GM10266 (cell line): ENCODE results near the gene ZFY.
A peak's percentile ranks its signal among the peaks of the same experiment; 100 is the strongest.

ENCODE experiments used
- DNase-seq: peaks from one replicate; pipeline ENCODE4 v3.0.0; 2012; ENCODE audit errors: extremely low spot score
- TF ChIP-seq, protein P1 (sequence below): IDR thresholded peaks from 2 replicates; pipeline ENCODE4 v1.5.1; 2012; ENCODE audit warnings: mild to moderate bottlenecking, low read depth; ENCODE audit not compliant: control insufficient read depth, insufficient read depth; ENCODE audit errors: missing control alignments

ZFY gene

DNA sequence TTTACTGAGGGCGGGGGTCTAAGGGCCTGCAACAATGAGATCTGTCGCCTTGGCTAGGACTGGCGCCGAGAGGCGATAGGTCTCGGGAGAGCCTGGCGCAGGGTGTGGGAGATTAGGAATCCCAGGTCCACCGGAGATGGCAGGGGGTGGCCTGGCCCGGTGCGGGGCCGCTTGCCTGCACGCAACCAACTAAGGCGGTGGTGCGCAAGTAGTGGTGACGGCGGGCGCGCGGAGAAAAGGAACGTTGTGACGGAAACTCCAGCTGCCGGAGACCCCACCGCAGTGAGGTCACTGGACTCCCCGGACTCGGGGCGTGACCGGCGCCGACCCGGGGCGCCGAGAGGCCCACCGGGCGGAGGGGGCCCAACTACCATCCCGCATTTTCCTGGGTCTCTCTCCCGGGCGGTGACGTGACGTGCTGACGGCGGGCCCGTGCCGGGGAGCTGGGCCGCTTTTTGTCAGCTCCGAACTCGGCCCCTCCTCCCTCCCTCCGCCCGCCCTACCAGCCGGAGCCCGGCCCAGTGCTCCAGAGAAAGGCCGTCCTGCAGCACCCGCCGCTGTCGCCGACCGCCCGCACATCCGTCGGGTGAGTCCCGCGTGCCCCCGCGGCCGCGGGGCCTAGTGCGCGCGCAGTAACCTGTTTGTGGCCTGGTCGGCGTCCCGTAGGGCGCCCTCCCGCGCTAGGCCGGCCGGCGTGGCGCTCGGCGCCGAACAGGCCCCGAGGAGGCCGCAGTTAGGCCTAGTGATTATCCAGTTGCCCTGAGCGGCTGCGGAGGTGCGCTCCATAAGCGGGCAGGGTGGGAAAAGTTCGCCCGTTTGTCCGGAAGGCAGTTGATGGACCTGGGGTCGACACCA lies at the start of gene ZFY:
Gene ZFY (plus strand): TSS at position 521 of the 855 bp plus-strand sequence. CDS start 18,556 bp downstream, outside the sequence.
- TF ChIP-seq, protein P1, sequence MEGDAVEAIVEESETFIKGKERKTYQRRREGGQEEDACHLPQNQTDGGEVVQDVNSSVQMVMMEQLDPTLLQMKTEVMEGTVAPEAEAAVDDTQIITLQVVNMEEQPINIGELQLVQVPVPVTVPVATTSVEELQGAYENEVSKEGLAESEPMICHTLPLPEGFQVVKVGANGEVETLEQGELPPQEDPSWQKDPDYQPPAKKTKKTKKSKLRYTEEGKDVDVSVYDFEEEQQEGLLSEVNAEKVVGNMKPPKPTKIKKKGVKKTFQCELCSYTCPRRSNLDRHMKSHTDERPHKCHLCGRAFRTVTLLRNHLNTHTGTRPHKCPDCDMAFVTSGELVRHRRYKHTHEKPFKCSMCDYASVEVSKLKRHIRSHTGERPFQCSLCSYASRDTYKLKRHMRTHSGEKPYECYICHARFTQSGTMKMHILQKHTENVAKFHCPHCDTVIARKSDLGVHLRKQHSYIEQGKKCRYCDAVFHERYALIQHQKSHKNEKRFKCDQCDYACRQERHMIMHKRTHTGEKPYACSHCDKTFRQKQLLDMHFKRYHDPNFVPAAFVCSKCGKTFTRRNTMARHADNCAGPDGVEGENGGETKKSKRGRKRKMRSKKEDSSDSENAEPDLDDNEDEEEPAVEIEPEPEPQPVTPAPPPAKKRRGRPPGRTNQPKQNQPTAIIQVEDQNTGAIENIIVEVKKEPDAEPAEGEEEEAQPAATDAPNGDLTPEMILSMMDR = no peak
- DNase-seq = peak; percentile 20

DNA sequence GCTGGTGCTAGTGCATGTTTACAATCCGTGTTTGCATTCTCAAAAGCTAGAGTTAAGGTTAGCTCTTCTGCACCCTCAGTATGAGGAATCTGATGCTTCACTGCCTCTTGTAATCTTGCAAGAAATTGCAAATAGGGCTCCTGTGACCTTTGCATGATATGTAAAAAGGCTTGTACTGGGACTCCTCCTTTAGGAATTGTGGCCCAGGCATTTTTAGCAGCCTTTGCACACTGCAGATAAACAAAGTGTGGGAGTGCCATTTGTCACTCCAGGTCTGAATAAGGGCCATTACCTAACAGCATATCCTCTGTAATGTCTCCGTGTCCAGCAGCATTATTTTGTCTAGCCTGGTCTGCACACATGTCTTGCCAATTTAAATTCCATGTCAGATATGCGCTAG lies 49.3 kb upstream of the ZFY start:
- DNase-seq = no peak
- TF ChIP-seq, protein P1 = no peak

DNA sequence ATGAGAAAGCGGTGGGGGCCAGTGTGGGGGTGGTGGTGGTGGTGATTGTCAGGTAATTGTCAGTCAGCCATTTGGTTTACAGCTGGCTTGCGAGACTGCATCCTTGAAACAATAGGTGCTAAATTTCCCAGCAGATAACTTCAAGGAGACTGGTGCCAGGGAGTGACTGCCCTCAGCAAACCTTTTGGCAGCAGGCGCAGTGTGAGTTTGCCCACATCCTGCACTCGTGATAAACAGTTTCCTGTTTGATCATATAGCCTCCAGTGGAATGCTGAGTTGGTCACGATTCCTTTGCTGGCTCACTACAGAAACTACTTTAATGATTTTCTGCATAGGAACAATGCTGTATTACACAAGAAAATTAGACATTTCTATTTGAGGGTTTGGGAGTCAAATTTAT lies 47.8 kb upstream of the ZFY start:
- TF ChIP-seq, protein P1 = no peak
- DNase-seq = no peak

DNA sequence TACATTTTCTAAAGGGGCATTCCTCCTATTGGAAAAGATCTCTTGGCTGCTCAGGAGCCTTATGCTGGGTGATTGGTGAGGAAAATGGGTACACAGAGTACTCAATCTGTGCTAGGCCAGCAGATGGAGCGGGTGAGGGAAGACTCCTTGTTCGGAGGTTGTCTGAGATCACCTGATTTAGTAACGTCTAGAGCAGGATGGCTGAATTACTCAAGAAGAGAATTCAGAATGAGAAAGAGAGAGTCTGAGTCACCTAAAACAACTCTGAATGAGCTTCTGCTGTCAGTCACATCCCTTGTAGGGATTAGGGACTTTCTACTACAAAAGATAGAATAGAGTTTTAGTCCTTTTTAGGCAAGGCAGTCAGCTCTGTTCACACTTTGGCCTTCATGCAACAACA lies 47.2 kb upstream of the ZFY start:
- peak; percentile 19 for DNase-seq
- TF ChIP-seq, protein P1 = peak; percentile 15

DNA sequence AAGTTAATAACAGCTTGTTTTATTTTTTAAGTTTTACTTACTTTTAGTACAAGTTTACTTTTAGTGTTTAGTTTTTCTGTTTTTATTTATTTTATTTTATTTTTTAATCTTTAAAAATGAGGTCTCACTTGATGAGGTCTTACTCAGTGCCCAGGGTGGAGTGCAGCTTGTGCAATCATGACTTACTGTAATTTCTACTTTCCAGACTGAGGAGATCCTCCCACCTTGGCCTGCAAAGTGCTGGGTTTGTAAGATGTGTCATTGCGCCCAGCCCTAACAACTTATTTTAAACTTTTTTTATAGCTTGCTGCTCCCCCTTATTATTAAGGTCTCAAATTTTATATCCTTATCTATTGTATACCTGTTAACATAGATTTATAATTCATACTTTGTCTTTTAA lies 41.7 kb upstream of the ZFY start:
- no peak for DNase-seq
- TF ChIP-seq, protein P1 = no peak

DNA sequence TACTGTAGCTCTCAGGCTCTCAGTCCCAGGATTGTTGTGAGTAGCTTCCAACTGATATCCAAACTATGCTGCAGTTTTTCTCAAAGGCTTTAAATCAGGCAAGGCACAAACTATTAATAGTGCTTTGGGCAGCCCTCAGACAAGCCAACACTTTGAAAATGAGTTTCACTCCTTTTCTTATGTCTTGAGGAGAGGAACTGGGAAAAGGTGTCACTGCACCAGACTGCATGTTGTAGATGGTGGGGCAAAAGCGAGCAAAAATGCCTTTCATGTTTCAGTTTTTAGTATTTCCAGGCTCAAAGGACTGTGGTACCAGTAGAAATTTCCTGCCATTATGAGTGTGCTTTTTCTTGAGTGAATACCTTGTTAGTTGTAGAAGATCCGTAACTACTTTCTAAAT lies 39.1 kb upstream of the ZFY start:
- TF ChIP-seq, protein P1 = no peak
- DNase-seq = peak; percentile 3

DNA sequence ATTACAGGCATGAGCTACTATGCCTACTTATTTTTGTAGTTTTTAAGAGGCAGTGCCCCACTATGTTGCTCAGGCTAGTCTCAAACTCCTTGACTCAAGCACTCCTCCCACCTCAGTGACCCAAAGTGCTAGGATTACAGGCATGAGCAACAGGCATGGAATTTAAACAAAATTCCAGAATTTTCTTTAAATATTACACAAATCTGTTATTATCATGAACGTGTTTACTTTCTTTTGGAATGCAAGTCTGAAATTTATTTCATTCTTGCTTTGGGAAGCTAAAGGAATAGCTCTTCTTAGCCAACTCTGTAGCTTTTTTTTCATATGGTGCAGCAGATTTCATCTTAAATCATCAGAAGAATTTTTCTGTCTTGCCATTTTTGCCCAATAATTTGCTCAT lies 27.8 kb upstream of the ZFY start:
- DNase-seq = no peak
- TF ChIP-seq, protein P1 = no peak
